Stomach (tissue), 4 donors: ENCODE measurements around the gene ZNF473.

ENCODE experiments used
- CTCF ChIP-seq, 7 experiments: fragments of 450-650 bp in 4 of 7; fragments of 200-600 bp in 3 of 7; sonication (generic) in 3 of 7; IDR thresholded peaks; one replicate each; pipeline ENCODE4 v1.5.1; 2016 to 2019; ENCODE audit warnings: antibody characterized with exemption in 7 of 7, control low read depth in 2 of 7, mild to moderate bottlenecking in 1 of 7
- EP300 ChIP-seq: sonication (generic); formaldehyde crosslinking; IDR thresholded peaks from one replicate; pipeline ENCODE4 v1.6.1; 2017; ENCODE audit warnings: antibody characterized with exemption
- POLR2A ChIP-seq, 4 donors: fragments of 450-650 bp; IDR thresholded peaks; one replicate each; pipeline ENCODE4 v1.6.1; 2016; ENCODE audit warnings: antibody characterized with exemption in 4 of 4, control low read depth in 2 of 4, mild to moderate bottlenecking in 1 of 4, moderate library complexity in 1 of 4
- POLR2AphosphoS5 ChIP-seq, 3 donors: sonication (generic); formaldehyde crosslinking; IDR thresholded peaks; one replicate each; pipeline ENCODE4 v1.6.1; 2016; ENCODE audit warnings: antibody characterized with exemption in 3 of 3

DNA sequence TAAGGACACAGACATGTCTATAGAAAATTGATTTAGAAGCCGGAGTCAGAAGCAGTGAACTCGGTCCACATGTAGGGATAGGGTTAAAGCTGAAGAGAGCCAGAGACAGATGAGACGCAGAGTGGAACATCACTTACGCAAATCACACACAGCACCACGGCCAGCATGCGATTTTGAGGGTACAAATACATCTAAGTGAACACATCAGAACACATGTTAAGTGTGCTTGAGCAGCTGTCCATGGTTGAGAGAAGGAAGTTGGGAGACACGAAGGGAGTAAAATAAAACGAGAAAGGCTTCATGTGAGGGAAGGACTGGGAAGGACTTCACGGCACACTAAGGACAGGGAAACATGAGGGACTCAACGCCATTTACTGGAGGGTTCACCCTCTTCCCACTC is 39.5 kb upstream of the ZNF473 start:
- TF ChIP-seq CTCF (IDR thresholded peaks at IDR 0.05) (no peak), POLR2AphosphoS5 (IDR thresholded peaks at IDR 0.05) (no peak), POLR2A (IDR thresholded peaks at IDR 0.05) (no peak), EP300 (no peak)
